Epithelial cell of proximal tubule (primary cell): Measurements from ENCODE around the gene TLE6. TPM values are rescaled to one million over a fixed set of nuclear protein-coding genes. Genes with fewer than 3 reads are reported as not detected.

Source experiments
- DNase-seq: peaks from one replicate; pipeline ENCODE4 v3.0.0-alpha.2; 2011; ENCODE audit warnings: low read depth
- H3K4me3 ChIP-seq: 2 replicates; pipeline ENCODE4 v1.5.1; 2011; ENCODE audit warnings: low read depth, mild to moderate bottlenecking, low read length
- total RNA-seq: library from RNA; depleted of rRNA; stranded (reverse); fragments of >200 nt; gene quantifications from 2 replicates; pipeline ENCODE4 v1.2.3, GENCODE V29; 2015
- TF ChIP-seq, protein P1 (sequence below): conservative IDR thresholded peaks from 2 replicates; pipeline ENCODE4 v1.5.1; 2012; ENCODE audit warnings: low read depth, mild to moderate bottlenecking, low read length

Gene TLE6
- total RNA-seq, 1 donor from 2014 or later, result 0.58 TPM

DNA sequence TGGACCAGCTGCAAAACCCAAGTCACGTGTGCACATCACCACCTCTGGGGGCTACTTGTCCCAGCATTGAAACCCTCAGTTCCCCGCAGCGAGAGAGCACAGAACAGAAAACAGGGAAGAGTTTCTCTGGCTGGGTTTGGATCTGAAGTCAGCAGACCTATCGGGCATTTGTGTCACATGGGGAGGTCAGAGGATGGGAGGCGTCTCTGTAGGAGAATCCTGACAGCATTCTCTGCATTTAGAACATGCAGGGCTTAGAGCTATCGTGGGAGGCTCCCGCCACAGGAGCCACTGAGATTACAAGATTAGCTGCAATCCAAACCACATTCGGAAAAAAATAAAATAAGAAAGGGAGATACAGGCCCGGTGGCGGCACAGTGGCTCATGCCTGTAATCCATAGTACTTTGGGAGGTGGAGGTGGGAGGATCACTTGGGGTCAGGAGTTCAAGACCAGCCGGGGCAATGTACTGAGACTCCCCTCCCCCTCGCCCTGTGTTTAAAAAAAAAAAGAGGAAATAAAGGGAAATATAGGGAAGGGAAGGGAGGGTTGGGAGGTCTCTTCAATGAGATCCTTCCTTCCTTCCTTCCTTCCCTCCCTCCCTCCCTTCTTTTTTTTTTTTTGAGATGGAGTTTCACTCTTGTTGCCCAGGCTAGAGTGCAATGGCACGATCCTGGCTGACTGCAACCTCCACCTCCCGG, 2.9 kb upstream of the TLE6 start:
- DNase-seq, result no peak

DNA sequence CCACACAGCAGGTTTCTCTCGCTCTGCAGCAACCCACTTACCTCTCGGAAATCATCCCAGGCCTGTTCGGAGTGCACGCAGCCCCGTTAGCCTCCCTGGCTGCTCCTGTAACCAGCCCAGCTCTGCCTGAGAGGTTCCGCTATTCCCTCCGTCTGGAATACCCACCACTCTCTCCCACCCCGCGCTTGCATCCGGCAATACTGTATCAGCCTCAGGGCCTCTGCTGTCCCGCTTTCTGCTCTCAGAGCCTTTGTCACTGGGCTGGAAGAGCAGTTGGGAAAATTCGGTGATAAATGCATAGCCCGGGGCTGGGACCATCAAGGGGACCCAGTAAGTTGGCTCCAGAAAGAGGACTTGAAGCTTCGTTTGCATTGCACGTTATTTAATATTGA, 759 bp upstream of the TLE6 start:
- H3K4me3 ChIP-seq, result peak overlapping the region; percentile 72
- DNase-seq, result no peak
- TF ChIP-seq, protein P1, sequence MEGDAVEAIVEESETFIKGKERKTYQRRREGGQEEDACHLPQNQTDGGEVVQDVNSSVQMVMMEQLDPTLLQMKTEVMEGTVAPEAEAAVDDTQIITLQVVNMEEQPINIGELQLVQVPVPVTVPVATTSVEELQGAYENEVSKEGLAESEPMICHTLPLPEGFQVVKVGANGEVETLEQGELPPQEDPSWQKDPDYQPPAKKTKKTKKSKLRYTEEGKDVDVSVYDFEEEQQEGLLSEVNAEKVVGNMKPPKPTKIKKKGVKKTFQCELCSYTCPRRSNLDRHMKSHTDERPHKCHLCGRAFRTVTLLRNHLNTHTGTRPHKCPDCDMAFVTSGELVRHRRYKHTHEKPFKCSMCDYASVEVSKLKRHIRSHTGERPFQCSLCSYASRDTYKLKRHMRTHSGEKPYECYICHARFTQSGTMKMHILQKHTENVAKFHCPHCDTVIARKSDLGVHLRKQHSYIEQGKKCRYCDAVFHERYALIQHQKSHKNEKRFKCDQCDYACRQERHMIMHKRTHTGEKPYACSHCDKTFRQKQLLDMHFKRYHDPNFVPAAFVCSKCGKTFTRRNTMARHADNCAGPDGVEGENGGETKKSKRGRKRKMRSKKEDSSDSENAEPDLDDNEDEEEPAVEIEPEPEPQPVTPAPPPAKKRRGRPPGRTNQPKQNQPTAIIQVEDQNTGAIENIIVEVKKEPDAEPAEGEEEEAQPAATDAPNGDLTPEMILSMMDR, result no peak

More for the DNA sequence above, 2.9 kb upstream of the TLE6 start:
- H3K4me3 ChIP-seq, result no peak overlapping the region
- TF ChIP-seq, protein P1, result no peak

DNA sequence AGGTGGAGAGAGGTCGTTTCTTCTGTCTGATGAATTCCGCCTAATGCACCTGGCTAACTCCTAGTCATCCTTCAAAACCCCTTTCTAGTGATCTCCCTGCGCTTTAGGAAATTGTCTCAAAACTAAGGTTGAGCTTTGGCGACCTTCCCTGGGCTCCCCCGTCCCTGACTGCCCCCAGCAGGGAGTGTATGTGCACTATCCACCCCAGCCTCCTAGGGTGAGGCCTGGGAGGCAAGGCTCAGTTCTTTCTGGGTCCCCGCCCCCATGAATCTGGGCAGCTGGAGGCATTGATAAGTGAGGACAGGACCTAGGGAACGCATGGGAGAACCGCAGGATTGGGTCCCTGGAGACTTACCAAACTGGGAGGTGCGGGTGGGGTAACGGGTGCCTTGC, 378 bp downstream of the TLE6 start:
- DNase-seq, result no peak
- peak overlapping the region; percentile 42 for H3K4me3 ChIP-seq
- TF ChIP-seq, protein P1, result no peak

DNA sequence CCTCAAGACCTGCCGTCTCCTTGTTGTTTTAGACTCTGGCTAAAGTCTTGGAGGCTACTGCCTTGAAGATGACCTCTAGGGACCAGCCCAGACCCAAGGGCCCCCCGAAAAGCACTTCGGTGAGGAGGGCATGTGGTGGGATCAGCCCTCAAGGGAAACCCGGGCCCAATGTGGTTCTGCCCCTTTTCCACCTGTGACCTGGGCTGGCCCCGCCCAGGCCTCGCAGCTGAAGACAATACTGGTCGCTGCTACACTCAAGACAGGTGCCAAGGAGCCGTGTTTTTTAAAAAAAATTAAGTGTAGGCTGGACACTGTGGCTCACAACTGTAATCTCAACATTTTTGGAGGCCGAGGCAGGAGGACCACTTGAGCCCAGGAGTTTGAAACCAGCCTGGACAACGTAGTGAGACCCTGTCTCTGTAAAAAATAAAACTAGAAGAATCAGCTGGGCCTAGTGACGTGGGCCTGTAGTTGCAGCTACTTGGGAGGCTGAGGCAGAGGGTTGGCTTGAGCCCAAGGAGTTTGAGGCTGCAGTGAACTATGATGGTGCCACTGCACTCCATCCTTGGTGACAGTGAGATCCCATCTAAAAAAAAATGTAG, 903 bp downstream of the TLE6 start:
- no peak for DNase-seq
- no peak overlapping the region for H3K4me3 ChIP-seq
- TF ChIP-seq, protein P1, result no peak

DNA sequence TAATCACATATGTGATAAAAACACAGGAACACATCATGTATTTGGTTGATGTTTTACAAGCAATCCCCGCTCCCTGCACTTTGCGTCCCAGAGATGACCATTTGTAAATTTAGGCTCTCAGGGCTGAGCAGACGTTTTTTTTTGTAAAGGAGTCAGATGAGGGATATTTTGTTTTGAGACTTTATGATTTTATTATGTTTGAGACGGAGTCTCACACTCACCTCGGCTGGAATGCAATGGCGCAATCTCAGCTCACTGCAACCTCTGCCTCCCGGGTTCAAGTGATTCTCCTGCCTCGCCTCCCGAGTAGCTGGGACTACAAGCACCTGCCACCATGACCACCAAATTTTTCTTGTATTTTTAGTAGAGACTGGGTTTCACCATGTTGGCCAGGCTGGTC, 1.4 kb downstream of the TLE6 start:
- no peak overlapping the region for H3K4me3 ChIP-seq
- no peak for DNase-seq
- TF ChIP-seq, protein P1, result no peak

DNA sequence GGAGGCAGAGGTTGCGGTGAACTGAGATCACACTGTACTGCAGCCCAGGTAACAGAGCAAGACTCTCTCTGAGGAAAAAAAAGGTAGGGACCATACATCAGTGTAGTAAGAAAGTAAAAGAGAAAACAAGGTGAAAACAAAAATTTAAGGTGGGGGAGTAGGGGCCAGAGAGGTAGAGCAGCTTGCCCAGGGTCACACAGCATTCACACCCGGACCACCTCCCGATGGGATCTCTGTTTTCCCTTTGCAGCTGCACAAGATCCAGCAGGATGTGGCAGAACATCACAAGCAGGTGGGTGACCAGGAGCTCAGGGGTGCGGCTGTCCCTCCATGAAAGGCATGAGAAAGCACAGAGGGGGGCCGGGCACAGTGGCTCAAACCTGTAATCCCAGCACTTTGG, 4.5 kb downstream of the TLE6 start:
- DNase-seq, result no peak

More for the DNA sequence above, 4.5 kb downstream of the TLE6 start:
- no peak overlapping the region for H3K4me3 ChIP-seq
- TF ChIP-seq, protein P1, result no peak
